Measurements from ENCODE around the gene IL10RA.
"Not testable (repeated sequence)": the region's sequence is repeated elsewhere in the genome, so short reads cannot be mapped to it uniquely, and the experiment has no call there.

Gene IL10RA

DNA sequence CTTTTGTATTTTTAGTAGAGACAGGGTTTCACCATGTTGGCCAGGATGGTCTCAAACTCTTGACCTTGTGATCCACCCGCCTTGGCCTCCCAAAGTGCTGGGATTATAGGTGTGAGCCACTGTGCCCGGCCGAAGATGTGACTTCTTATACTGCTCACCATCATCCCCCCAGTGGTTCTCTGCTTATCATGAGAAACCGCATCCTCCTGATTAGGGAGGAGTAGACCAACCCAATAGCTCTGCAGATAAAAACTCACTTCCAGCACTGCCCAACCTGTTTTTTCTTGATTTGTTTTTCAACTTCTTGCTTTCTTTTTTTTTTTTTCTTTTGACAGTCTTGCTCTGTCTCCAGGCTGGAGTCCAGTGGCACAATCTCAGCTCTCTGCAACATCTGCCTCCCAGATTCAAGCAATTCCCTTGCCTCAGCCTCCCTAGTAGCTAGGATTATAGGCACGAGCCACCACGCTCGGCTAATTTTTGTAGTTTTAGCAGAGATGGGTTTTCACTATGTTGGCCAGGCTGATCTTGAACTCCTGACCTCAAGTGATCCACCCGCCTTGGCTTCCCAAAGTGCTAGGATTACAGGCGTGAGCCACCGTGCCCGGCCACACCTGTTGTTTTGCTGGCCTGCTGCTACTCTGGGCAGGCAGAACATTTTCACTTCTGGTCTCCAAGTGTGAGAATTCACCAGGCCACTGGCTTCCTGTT lies 21.5 kb downstream of the IL10RA start:
- not testable (repeated sequence) for DNase-seq (ENCODE audit: low read depth in 2 of 2)

DNA sequence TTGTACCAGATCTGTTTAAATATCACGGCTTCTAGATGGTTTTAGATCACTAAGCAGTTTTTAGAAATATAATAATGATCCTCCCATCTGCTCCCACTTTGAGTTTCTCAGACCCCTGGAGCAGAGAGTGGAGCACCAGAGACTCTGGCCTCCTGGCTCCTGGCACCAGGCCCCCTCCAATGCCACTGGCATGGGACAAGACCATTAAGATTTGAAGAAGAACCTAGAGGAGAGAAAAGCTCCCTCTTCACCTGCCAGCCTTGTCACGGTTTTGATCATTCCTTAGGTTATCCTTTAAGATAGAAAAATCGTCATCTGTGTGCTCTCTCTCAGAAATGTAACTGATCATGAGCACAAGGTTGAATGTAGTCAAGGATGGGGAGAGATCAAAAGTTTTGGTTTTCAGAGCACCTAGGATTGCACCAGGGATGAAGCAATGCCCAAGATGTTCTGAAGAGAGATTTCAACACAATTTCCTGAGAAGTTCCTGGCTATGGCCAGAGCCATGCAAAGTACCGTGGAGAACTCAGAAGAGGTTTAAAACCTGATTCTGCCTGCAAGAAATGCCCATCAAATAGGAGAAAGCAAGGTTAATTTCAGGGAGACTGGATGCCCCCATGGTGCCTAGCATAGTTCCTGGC lies 22.2 kb downstream of the IL10RA start:
- no peak for DNase-seq (ENCODE audit: low read depth in 2 of 2)

DNA sequence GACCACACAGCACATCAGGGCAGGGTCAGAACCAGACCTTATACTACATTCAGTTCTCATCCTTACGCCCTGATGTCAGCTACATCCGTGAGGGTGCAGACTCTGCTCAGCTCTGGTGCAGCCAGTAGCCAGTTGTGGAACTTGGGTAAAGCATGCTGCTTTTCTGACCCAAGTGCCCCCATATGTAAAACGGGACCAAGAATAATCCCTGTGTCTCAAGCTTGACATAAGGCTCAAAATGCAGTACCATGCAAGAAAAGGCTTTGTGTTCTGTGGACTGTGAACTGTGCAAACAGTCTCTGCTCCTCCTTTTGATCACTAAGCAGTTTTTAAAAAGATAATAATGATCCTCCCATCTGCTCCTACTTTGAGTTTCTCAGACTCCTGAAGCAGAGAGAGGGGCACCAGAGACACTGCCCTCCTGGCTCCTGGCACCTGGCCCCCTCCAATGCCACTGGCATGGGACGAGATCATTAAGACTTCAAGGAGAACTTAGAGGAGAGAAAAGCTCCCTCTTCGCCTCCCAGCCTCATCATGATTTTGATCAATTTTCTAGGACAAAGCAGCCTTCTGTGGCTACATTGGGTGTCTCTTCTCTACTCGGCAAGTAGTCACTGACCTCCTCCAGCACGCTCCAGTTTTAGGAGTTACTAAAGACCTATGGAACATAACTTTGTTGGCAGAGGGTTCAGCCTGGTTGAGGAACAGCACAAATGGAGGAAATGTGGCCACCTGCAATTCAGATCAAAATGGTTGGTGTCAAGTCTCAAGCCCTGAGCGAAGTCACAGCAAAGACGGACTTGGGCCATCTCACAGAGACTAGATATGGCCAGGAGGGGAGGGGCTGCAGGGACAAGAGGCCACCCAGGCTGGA lies 23.9 kb downstream of the IL10RA start:
- no peak for DNase-seq (ENCODE audit: low read depth in 2 of 2)

DNA sequence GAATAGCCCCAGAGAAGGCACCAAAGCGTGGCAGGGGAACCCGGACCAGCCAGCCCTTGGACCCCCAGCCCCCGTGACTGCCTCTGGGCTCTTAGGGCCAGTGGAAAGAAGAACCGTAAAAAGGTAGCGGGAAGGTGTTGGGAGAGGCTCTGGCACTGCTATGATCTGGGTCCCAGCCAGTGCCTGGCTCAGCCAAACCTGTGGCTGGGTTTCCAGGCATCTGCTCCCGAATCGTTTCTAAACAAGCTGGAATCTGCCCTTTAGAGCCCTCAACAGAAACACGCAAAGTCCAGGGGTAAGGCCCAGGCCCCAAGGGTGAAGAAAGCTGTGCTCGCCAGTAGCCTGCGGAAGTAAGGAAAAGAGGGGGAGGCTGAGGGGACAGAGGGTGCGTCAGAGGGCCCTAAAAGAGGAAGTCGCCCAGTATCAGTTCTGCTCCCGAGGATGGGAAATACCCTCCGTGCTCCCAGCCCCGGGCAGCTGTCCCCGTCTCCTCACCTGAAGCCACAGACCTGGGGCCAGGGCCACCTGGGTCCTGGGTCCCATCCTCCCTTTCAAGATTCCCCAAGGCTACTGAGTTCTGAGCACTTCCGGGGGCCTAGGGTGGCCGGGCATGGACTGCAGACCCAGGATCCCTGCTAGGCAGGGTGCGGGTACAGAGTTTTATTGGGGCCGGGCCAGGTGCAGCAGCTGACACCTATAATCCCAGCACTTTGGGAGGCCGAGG lies 24.7 kb downstream of the IL10RA start:
- DNase-seq (ENCODE audit: low read depth in 2 of 2), result no peak

DNA sequence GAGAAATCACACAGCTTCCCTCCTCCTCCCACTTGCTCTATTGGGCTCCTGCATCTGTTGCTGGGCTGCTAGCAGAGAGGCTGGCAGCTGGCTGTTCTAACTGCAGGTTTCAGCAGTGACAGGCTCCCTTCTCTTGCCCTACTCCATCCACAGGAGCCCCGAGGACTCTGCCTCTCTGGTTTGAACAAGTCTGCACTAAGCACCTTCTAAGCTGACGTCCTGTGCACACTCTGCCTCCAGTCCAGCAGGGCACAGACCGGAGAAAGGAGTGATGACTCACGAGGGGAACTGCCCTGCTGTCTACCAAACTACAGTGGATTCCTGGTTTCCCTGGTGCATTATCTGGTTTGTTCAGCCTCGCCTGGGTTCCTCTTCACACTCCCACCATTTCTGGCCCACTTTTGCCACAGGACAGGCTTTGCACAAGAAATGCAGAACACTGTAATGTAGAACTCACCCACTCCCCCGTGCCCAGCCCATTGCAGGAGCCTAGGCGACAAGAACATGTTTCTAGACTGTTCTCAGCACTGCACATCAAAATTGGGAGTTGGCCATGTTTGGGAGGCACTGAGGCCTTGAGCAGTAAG lies 26.0 kb downstream of the IL10RA start:
- DNase-seq (ENCODE audit: low read depth in 2 of 2), result no peak

DNA sequence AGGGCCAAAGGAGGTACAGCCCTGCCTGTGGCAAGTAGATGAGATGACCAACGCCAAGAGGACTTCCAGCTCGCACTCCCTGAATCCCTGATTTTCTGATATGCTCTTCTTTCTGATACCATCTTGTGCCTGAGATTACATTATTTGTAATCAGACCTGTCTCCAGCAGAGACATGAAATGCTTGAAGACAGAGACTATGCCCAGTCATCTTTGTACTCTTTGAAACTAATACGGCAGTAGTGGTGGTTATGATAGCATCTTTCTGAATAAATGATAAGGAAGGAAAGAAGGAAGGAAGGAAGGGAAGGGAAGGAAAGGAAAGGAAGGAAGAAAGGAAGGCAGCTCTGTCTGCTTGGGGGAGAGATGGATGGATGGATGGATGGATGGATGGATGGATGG lies 27.8 kb downstream of the IL10RA start:
- DNase-seq (ENCODE audit: low read depth in 2 of 2), result no peak

DNA sequence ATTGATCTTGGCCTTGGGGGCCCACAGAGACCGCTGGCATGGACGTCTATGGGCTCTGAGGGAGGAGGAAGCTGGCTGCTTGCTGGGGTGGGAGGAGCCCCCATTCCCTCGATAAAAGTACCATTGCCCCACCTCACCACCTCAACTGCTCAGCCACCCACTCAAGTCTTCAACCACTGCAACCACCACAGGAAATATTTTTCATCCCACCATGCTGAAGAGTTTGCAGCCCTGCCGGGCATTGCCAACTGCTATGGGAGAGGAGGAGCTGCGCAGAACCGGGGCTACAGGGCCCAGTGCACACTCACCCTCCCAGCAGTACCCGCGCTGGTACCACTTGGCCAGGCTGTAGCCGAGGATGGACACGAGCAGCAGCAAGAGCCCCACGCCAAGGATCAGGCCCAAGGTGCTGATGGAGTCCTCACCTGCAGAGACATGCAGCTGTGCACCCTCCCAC lies 29.2 kb downstream of the IL10RA start:
- no peak for DNase-seq (ENCODE audit: low read depth in 2 of 2)

DNA sequence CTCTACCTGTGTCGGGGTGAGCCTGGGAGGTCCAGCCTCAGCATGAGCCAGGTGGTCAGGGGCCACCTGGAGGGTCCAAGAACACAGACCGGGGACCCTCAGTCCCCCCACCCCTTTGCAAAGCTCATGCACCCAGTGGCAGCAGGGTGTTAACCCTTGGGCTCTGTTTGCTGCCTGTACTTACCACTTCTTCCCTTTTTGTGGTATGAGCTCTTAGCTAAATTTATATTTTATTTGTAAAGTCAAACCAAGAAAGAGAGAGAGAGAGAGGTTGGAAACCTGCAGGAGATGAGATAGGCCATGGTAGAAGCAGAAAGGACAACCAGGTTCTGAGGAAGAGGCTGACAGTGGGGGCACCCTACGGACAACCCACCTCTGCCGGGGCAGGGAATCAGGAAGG lies 29.9 kb downstream of the IL10RA start:
- no peak for DNase-seq (ENCODE audit: low read depth in 2 of 2)

DNA sequence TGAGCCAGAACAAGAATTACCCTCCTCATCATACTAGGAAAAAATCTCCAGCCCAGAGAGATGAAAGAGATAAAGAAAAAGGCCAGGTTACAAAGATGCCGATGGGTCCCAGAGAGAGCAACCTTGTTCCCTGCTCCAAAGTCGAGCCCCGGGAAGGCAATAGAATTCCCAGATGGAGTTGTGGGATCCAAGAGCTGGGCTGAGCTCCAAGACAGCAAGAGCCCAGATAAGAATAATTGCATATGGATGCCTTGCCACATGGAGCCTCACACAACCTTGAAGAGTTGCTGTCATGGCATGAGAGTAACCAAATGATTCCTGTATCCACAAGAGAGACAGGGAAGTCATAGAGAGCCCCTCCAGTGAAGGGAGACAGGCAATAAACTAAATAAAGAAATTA lies 30.9 kb downstream of the IL10RA start:
- no peak for DNase-seq (ENCODE audit: low read depth in 2 of 2)

DNA sequence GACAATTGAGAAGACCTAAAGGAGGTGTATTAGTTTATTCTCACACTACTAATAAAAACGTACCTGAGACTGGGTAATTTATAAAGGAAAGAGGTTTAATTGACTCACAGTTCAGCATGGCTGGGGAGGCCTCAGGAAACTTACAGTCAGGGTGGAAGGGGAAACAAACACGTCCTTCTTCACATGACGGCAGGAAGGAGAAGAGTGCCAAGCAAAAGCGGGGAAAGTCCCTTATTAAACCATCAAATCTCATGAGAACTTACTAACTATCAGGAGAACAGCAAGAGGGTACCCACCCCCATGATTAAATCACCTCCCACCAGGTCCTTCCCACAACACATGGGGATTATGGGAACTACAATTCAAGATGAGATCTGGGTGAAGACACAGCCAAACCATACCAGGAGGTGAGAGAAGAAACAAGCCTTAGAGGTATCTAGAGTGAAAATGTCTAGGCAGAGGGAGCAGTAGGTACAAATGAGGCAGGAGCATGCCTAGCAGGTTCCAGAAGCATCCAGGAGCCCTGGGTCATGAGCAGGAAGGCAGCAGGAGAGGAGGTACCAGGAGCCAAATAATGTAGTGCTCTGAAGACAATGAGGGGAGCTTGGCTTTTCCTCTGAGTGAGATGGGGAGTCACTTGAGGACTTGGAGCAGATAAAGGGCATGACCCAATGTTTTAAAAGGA lies 31.6 kb downstream of the IL10RA start:
- no peak for DNase-seq (ENCODE audit: low read depth in 2 of 2)

DNA sequence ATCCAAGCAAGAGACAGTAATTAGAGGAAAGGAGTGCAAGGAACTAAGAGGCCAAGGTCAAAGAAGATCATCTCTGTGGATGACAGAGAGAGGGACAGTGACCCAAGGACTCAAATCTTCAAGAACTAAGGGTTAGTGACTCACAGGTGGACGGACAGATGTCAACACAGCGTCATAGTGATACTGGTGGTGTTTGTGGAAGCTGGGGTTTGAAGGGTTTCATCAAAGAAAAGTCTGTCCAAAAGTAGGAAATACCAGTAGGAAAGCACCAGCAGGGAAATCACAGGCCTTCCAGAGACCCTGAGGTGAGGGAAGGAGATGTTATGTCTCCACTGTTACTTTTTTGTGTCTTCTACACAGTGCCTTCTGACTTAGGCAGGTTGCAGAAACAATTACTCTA lies 32.2 kb downstream of the IL10RA start:
- no peak for DNase-seq (ENCODE audit: low read depth in 2 of 2)

DNA sequence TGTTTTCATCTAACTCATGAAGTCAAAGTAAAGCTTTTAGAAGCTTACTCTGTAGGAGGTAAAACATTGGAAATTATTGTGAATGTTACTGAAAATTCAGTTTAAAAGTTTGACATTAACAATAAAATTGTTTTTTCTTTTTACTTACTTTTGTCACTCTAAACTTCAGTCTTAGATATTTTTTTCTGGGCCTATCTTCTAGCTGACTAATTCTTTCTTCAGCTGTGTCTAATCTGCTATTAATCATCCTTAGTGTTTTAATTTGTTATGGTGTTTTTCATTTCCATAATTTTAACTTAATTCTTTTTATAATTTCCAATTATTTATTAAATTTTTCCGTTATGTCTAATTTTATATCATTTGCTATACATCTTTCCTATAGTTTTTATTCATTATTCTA lies 35.0 kb downstream of the IL10RA start:
- no peak for DNase-seq (ENCODE audit: low read depth in 2 of 2)

DNA sequence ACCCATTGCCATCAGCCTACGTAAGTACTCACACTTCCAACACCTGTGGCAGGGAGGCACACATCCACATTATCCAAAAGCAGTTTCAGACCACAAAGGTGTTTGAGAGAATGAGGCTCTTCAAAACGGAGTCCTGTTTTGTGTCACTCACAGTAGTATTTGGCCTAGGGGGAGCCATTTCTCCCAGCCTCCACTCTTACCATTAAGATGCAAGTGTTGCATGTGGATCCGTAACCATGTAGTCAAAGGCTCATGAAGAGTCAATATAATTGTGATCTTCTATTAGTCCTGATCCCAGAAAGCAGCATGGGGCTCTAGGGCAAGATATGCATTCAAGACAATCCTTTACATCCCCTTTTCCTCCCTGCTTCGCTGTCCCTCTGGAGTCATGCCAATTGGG lies 41.5 kb downstream of the IL10RA start:
- DNase-seq (ENCODE audit: low read depth in 2 of 2), result no peak

DNA sequence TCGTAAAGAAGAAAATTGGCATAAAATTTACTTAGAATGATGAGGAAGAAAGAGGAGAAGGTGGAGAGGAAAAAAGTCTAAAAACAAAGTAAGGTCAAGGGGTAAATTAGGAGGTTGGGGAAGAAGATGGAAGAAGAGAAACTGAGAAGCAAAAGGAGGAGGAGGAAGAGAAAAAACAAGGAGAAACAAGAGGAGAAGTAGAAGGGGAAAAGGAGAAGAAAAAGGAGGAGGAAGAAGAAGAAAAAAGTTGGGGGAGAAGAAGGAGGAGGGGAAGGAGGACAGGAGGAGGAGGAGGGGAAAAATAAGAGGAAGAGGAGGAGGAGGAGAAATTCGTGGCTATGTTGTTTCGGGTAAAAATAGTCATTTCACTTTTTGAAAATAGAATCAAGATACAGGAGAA lies 42.4 kb downstream of the IL10RA start:
- DNase-seq (ENCODE audit: low read depth in 2 of 2), result no peak

DNA sequence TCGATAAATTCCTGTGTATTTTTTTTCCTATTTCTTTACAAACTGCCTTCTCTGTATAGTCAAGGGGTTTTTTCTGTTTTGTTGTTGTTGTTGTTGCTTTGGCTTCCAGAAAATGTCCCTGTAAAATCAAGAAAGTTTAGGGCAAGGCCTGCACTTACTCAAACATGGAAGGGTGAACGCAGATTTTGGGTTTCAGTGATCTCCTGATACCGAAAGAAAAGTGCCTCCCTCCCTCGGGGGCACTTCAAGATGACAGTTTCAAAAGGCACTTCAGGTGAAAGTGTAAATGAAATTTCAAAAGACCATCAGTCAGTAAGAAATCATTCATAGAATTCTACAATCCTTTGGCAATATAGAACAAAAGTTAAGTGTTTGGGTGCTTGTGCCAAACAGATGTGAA lies 47.2 kb downstream of the IL10RA start:
- DNase-seq (ENCODE audit: low read depth in 2 of 2), result no peak

DNA sequence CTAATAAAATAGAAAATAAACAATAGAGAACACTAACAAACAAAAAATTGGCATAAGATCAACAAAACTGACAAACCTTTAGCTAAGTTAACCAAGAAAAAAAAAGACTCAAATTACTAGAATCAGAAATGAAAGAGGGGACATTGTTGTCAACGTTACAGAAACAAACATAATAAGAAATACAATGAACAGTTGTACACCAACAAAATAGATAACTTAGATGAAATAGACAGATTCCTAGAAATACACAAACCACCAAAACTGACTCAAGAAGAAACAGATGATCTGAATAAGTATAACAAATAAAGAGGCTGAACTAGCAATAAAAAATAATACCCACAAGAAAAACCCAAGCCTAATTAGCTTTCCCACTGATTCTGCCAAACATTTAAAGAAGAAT lies 55.9 kb downstream of the IL10RA start:
- no peak for DNase-seq (ENCODE audit: low read depth in 2 of 2)

DNA sequence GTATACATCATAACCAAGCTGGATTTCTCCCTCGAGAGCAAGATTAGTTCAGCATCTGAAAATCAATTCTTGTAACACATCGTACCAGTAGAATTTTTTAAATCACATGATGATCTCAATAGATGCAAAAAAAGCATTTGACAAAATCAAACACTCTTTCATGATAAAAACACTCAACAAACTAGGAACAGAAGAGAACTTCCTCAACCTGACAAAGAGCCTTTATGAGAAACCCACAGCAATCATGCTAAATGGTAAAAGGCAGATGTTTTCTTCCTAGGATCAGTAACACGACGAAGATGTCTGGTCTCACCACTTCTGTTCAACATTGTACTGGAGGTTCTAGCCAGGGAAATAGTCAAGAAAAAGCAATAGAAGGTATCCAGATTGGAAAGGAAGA lies 56.6 kb downstream of the IL10RA start:
- no peak for DNase-seq (ENCODE audit: low read depth in 2 of 2)

DNA sequence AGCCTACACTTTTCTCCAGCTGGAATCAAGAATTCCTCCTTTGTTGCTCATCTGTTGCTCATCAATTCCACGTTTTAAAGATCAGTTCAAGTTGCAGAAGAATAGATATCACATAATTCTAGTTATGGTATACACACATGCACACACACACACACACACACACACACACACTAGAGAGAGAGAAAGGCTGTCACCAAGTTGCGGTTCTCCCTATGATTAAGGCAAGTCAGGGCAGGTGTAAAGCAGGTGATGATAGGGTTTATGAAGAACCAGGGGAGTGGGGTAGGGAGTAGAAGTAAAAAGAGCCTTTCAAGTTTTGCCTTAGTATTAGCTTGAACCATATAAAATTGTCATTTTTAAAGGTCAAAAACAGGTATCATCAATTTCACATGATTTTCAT lies 59.0 kb downstream of the IL10RA start:
- no peak for DNase-seq (ENCODE audit: low read depth in 2 of 2)

DNA sequence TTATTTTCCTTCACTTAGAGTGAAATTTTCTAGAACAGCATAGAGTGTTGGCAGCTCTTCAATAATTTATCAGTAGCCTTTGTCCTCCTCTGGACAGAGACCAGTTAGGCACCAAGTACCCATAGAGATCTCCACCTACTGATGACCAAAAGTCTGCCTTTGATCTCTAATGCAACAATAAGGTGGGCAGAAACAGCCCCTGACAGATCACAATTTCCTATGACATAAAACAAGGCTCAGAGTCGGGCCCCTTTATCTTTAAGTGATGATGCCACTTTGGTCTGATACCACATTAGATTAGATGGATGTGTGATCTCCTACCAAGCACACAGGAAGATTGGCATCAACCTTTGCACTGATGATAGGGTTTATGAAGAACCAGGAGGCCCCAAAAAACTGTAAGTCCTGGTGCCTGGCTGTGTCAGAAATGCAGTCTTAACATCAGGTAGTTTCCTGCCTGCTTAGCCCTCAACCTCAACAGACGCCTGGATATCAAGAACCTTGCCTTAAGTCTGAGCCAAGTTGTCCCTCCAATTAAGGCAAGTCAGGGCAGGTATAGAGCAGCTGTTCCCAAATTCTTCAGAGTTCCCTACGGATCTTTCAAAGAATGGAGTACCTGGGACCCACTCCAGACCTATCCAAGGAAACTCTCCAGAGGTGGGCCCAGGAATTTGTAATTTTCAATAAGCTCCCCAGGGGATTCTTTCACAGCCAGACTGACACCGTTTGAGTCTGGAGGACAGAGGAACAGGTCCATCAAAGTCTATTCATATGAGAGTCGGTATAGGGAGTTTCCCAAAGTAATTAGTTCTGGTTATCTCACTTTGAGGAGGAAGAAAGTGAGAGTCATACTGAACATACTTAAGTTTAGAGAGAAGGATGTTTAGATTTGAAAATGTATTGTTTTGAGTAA lies 60.1 kb downstream of the IL10RA start:
- no peak for DNase-seq (ENCODE audit: low read depth in 2 of 2)

Measured in fibroblast of skin of left quadriceps (primary cell).